ENCODE data around the gene A3GALT2. TPM values are rescaled to one million over a fixed set of nuclear protein-coding genes. Genes with fewer than 3 reads are reported as not detected.

Gene A3GALT2
- total and polyA plus RNA-seq, 2 donors (not counting 1 experiment from before 2014, with no cell fraction given) = not detected

DNA sequence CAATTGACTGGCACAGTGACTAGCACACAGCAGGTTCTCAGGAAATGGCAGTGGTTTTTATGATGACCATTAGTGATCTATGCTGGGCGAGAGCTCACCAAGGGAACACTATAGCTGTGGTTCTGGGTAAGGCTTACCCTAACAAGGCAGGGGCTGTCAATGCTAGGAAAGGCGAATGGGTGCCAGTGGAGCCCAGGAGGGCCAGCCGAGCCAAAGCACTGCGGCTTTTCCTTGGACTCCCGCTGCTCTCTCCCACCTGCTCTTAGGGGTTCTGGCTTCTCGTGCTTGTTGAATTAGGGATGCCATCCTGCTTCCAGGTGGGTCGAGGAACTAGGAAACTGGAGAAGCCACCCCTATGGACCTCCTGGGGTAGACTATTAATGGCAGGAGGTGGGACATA, 10.0 kb upstream of the A3GALT2 start:
- Histone ChIP-seq H3K27me3 (replicated peaks in 1 of 4; ENCODE audit: control extremely low read depth in 1 of 4, control insufficient read depth in 3 of 4, insufficient read depth in 4 of 4, low read length in 3 of 4) (no peaks in the 10 kb centered on the region), H3K4me3 (ENCODE audit: control extremely low read depth in 1 of 5, extremely low read depth in 1 of 5, insufficient read depth in 1 of 5, low read depth in 2 of 5, low read length in 4 of 5) (no peak overlapping the region), H3K27ac (ENCODE audit: low read length in 2 of 2) (no peak overlapping the region), H3K9ac (ENCODE audit: low read length) (no peak overlapping the region), H2AFZ (ENCODE audit: insufficient read depth, low read depth, low read length, poor library complexity, severe bottlenecking) (no peak overlapping the region), H3K4me1 (ENCODE audit: control insufficient read depth in 2 of 2, insufficient read depth in 2 of 2, low read length in 2 of 2) (peaks cover 0 to 7% of the 10 kb centered on the region in 2 donors), H3K4me2 (replicated peaks; ENCODE audit: low read depth, low read length, poor library complexity, severe bottlenecking) (no peak overlapping the region), H3K9me3 (ENCODE audit: control extremely low read depth in 1 of 3, control insufficient read depth in 2 of 3, insufficient read depth in 1 of 3, low read length in 2 of 3) (no peaks in the 10 kb centered on the region), H4K20me1 (ENCODE audit: control insufficient read depth, insufficient read depth, low read length, poor library complexity, severe bottlenecking) (peaks cover 26% of the 10 kb centered on the region), H3K79me2 (ENCODE audit: control insufficient read depth, insufficient read depth, low read length) (no peaks in the 10 kb centered on the region), H3K36me3 (replicated peaks in 1 of 2; ENCODE audit: control extremely low read depth in 1 of 2, control insufficient read depth in 1 of 2, extremely low read depth in 1 of 2, insufficient read depth in 2 of 2, low read length in 1 of 2) (peaks cover 8 to 80% of the 10 kb centered on the region in 2 experiments)
- CTCF ChIA-PET = interaction anchor here (1.7 kb wide), 1 partner anchor 35 kb away, joined by 7 read pairs; no protein-coding TSS in a partner anchor
- Mint-ChIP-seq H3K27ac (no peak overlapping the region), H3K27me3 (no peaks in the 10 kb centered on the region), H3K4me3 (no peak overlapping the region), H3K4me1 (peaks cover 5% of the 10 kb centered on the region), H3K9me3 (ENCODE audit: insufficient read depth) (no peaks in the 10 kb centered on the region)
- 97% methylated on average over 7 of the region's 7 CpGs for WGBS (ENCODE audit: insufficient coverage)
- intact Hi-C loops (cut with micrococcal nuclease) = no loop called here
- ATAC-seq (ENCODE audit: low read depth) (no peak), DNase-seq (no peak)
- TF ChIP-seq EZH2 (IDR thresholded peaks at IDR 0.05; ENCODE audit: borderline replicate concordance, insufficient read depth, low read depth, low read length, poor library complexity, severe bottlenecking) = no peak
- POLR2A ChIA-PET = no interaction called here

DNA sequence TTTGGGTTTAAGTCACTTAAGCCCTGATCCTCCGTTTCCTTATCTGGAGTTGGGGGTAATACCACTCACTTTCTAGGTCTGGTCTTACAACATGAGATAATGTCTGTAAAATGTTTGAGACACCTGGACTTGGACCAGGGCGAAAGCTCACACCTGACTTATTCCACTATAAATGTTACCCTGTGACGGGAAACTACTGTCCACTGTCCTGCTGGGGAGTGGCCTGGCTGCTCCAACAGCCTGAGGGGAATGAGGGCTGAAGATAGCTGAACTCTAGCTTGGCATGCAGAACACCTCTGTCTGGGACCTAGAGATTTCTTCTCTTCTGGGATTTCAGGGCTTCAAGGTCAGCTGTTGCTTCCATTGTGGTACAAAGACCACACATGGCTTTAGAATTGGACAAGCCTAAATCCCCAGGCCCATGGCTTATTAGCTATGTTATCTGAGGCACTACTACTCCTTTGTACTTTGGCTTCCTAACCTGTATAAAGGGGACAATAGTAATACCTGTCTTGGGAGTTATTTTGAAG, 9.5 kb upstream of the A3GALT2 start:
- H3K9me3 Mint-ChIP-seq (ENCODE audit: insufficient read depth) = no peaks in the 10 kb centered on the region
- ChIA-PET POLR2A (no interaction called here), CTCF (interaction anchor here (1.7 kb wide), 1 partner anchor 34 kb away, joined by 7 read pairs; no protein-coding TSS in a partner anchor)
- no peak overlapping the region for H3K4me2 ChIP-seq (replicated peaks; ENCODE audit: low read depth, low read length, poor library complexity, severe bottlenecking)
- no peaks in the 10 kb centered on the region for H3K27me3 Mint-ChIP-seq
- H3K27ac ChIP-seq (ENCODE audit: low read length in 2 of 2) = no peak overlapping the region
- H3K79me2 ChIP-seq (ENCODE audit: control insufficient read depth, insufficient read depth, low read length) = no peaks in the 10 kb centered on the region
- H3K36me3 ChIP-seq (replicated peaks in 1 of 2; ENCODE audit: control extremely low read depth in 1 of 2, control insufficient read depth in 1 of 2, extremely low read depth in 1 of 2, insufficient read depth in 2 of 2, low read length in 1 of 2) = peaks cover 8 to 85% of the 10 kb centered on the region in 2 experiments
- H3K4me1 Mint-ChIP-seq = peaks cover 5% of the 10 kb centered on the region
- H2AFZ ChIP-seq (ENCODE audit: insufficient read depth, low read depth, low read length, poor library complexity, severe bottlenecking) = no peak overlapping the region
- no peaks in the 10 kb centered on the region for H3K27me3 ChIP-seq (replicated peaks in 1 of 4; ENCODE audit: control extremely low read depth in 1 of 4, control insufficient read depth in 3 of 4, insufficient read depth in 4 of 4, low read length in 3 of 4)
- no peak overlapping the region for H3K4me3 Mint-ChIP-seq
- intact Hi-C loops (cut with micrococcal nuclease) = no loop called here
- no peak overlapping the region for H3K4me3 ChIP-seq (ENCODE audit: control extremely low read depth in 1 of 5, extremely low read depth in 1 of 5, insufficient read depth in 1 of 5, low read depth in 2 of 5, low read length in 4 of 5)
- H3K4me1 ChIP-seq (ENCODE audit: control insufficient read depth in 2 of 2, insufficient read depth in 2 of 2, low read length in 2 of 2) = peaks cover 0 to 7% of the 10 kb centered on the region in 2 donors
- 78% methylated on average over 1 of the region's 3 CpGs for WGBS (ENCODE audit: insufficient coverage)
- DNase-seq = no peak
- peaks cover 26% of the 10 kb centered on the region for H4K20me1 ChIP-seq (ENCODE audit: control insufficient read depth, insufficient read depth, low read length, poor library complexity, severe bottlenecking)
- no peak for ATAC-seq (ENCODE audit: low read depth)
- TF ChIP-seq EZH2 (IDR thresholded peaks at IDR 0.05; ENCODE audit: borderline replicate concordance, insufficient read depth, low read depth, low read length, poor library complexity, severe bottlenecking) (no peak), CTCF (IDR thresholded peaks at IDR 0.05) (no peak)
- H3K9ac ChIP-seq (ENCODE audit: low read length) = no peak overlapping the region
- no peaks in the 10 kb centered on the region for H3K9me3 ChIP-seq (ENCODE audit: control extremely low read depth in 1 of 3, control insufficient read depth in 2 of 3, insufficient read depth in 1 of 3, low read length in 2 of 3)
- no peak overlapping the region for H3K27ac Mint-ChIP-seq
